Measurements from ENCODE around the gene CNNM2. TPM values are rescaled to one million over a fixed set of nuclear protein-coding genes. Genes with fewer than 3 reads are reported as not detected.

CNNM2 gene
- total RNA-seq, 1 donor, result 9.4 TPM

DNA sequence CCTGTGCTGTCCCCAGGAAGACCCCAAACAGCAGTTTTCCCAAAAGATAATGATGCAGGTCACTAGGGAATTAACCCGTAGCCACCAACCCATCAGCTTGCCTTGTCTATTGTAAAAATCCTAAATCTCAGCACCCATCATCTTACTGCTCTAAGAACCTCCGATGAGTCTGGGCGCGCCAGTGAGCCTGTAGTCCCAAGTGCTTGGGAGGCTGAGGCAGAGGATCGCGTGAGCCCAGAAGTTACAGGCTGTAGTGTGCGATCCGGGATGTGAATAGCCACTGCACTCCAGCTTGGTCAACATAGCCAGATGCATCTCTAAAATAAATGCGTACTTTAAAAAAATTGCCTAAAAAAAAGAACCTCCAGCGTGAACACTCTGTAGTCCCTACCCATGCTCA lies 47.9 kb upstream of the CNNM2 start:
- H3K79me2 ChIP-seq (ENCODE audit: insufficient read depth, low read length), result no peaks in the 10 kb centered on the region
- peak overlapping the region; percentile 80 for H3K4me3 ChIP-seq (ENCODE audit: insufficient read depth, low read length)
- peak overlapping the region; percentile 93 for H3K4me2 ChIP-seq (ENCODE audit: insufficient read depth, low read length)
- DNase-seq (ENCODE audit: insufficient read length, low spot score, missing footprints), result peak; percentile 71
- no peaks in the 10 kb centered on the region for H3K36me3 ChIP-seq (ENCODE audit: insufficient read depth, low read length)
- TF ChIP-seq, protein P1, sequence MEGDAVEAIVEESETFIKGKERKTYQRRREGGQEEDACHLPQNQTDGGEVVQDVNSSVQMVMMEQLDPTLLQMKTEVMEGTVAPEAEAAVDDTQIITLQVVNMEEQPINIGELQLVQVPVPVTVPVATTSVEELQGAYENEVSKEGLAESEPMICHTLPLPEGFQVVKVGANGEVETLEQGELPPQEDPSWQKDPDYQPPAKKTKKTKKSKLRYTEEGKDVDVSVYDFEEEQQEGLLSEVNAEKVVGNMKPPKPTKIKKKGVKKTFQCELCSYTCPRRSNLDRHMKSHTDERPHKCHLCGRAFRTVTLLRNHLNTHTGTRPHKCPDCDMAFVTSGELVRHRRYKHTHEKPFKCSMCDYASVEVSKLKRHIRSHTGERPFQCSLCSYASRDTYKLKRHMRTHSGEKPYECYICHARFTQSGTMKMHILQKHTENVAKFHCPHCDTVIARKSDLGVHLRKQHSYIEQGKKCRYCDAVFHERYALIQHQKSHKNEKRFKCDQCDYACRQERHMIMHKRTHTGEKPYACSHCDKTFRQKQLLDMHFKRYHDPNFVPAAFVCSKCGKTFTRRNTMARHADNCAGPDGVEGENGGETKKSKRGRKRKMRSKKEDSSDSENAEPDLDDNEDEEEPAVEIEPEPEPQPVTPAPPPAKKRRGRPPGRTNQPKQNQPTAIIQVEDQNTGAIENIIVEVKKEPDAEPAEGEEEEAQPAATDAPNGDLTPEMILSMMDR (IDR thresholded peaks at IDR 0.05; ENCODE audit: extremely low read depth, low read depth, low read length), result no peak
- H2AFZ ChIP-seq (ENCODE audit: low read length), result peak overlapping the region; percentile 95
- H3K4me1 ChIP-seq (ENCODE audit: insufficient read depth, low read length), result peaks cover 5% of the 10 kb centered on the region
- H4K20me1 ChIP-seq (ENCODE audit: insufficient read depth, low read length), result no peaks in the 10 kb centered on the region
- H3K27ac ChIP-seq (ENCODE audit: low read depth, low read length), result no peak overlapping the region
- H3K27me3 ChIP-seq (ENCODE audit: insufficient read depth, low read length), result no peaks in the 10 kb centered on the region
- no peaks in the 10 kb centered on the region for H3K9me3 ChIP-seq (ENCODE audit: low read depth, low read length)

DNA sequence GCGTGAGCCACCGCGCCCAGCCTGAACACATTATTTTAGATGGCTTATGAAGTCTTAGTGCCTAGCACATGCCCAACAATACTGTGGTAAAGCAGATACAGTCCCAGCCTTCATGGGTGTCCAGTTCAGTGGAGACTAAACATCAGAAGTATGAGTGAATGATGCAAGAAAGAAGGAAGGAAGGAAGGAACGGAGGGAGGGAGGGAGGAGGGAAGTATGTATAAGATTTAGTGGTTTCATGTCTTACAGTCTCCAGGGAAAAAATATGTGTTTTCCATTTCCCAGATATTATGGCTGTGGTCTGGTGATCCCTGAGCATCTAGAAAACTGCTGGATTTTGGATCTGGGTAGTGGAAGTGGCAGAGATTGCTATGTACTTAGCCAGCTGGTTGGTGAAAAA lies 45.9 kb upstream of the CNNM2 start:
- peaks cover 5% of the 10 kb centered on the region for H3K4me1 ChIP-seq (ENCODE audit: insufficient read depth, low read length)
- H3K36me3 ChIP-seq (ENCODE audit: insufficient read depth, low read length), result no peaks in the 10 kb centered on the region
- H3K27me3 ChIP-seq (ENCODE audit: insufficient read depth, low read length), result no peaks in the 10 kb centered on the region
- H3K79me2 ChIP-seq (ENCODE audit: insufficient read depth, low read length), result no peaks in the 10 kb centered on the region
- TF ChIP-seq, protein P1 (IDR thresholded peaks at IDR 0.05; ENCODE audit: extremely low read depth, low read depth, low read length), result no peak
- H3K9me3 ChIP-seq (ENCODE audit: low read depth, low read length), result no peaks in the 10 kb centered on the region
- no peak for DNase-seq (ENCODE audit: insufficient read length, low spot score, missing footprints)
- no peak overlapping the region for H3K27ac ChIP-seq (ENCODE audit: low read depth, low read length)
- no peak overlapping the region for H2AFZ ChIP-seq (ENCODE audit: low read length)
- H3K4me2 ChIP-seq (ENCODE audit: insufficient read depth, low read length), result no peak overlapping the region
- no peaks in the 10 kb centered on the region for H4K20me1 ChIP-seq (ENCODE audit: insufficient read depth, low read length)
- no peak overlapping the region for H3K4me3 ChIP-seq (ENCODE audit: insufficient read depth, low read length)

DNA sequence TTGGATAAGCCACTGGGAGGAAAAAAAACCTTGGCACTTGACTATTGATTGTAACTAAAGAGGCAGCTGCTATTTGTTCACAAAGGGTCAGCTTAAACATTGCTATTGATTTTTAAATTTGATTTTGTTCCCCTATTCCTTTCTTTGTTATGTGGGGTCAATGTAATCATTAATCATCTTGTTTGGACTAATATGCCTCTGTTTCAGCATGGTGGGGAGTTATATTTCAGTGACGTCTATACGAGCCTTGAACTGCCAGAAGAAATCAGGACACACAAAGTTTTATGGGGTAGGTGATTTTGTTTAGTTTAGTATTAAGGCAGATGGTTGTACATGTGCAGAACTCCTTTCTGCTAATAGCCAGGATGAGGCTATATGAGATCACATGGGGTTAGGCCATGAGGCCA lies 41.3 kb upstream of the CNNM2 start:
- Histone ChIP-seq H3K4me3 (ENCODE audit: insufficient read depth, low read length) (no peak overlapping the region), H3K79me2 (ENCODE audit: insufficient read depth, low read length) (no peaks in the 10 kb centered on the region), H3K9me3 (ENCODE audit: low read depth, low read length) (no peaks in the 10 kb centered on the region), H2AFZ (ENCODE audit: low read length) (no peak overlapping the region), H4K20me1 (ENCODE audit: insufficient read depth, low read length) (no peaks in the 10 kb centered on the region), H3K36me3 (ENCODE audit: insufficient read depth, low read length) (no peaks in the 10 kb centered on the region), H3K4me2 (ENCODE audit: insufficient read depth, low read length) (no peak overlapping the region), H3K27me3 (ENCODE audit: insufficient read depth, low read length) (no peaks in the 10 kb centered on the region), H3K27ac (ENCODE audit: low read depth, low read length) (no peak overlapping the region), H3K4me1 (ENCODE audit: insufficient read depth, low read length) (no peaks in the 10 kb centered on the region)
- TF ChIP-seq, protein P1 (IDR thresholded peaks at IDR 0.05; ENCODE audit: extremely low read depth, low read depth, low read length), result no peak
- peak; percentile 2 for DNase-seq (ENCODE audit: insufficient read length, low spot score, missing footprints)

DNA sequence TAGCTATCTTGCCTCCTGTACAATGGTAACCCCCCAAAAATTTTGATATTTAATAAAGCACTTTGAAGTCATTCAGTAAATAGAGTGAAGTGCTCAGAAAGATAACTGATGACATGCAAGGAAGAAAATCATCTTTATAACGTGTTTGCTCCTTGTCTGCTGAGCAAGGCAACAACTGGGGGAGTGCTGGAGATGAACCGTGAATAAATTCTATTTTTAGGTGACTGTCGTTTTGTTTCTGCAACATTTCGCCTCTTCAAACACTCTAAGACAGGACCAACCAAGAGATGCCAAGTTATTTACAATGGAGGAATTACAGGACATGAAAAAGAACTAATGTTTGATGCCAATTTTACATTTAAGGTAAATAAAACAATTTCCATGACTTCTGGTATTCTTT lies 39.5 kb upstream of the CNNM2 start:
- Histone ChIP-seq H3K36me3 (ENCODE audit: insufficient read depth, low read length) (no peaks in the 10 kb centered on the region), H4K20me1 (ENCODE audit: insufficient read depth, low read length) (no peaks in the 10 kb centered on the region), H3K9me3 (ENCODE audit: low read depth, low read length) (no peaks in the 10 kb centered on the region), H3K4me2 (ENCODE audit: insufficient read depth, low read length) (no peak overlapping the region), H3K4me1 (ENCODE audit: insufficient read depth, low read length) (no peaks in the 10 kb centered on the region), H2AFZ (ENCODE audit: low read length) (no peak overlapping the region), H3K27me3 (ENCODE audit: insufficient read depth, low read length) (no peaks in the 10 kb centered on the region), H3K79me2 (ENCODE audit: insufficient read depth, low read length) (no peaks in the 10 kb centered on the region), H3K4me3 (ENCODE audit: insufficient read depth, low read length) (no peak overlapping the region), H3K27ac (ENCODE audit: low read depth, low read length) (no peak overlapping the region)
- DNase-seq (ENCODE audit: insufficient read length, low spot score, missing footprints), result no peak
- TF ChIP-seq, protein P1 (IDR thresholded peaks at IDR 0.05; ENCODE audit: extremely low read depth, low read depth, low read length), result no peak

All from osteoblast (primary cell).